Small intestine (tissue), 7 donors: Measurements from ENCODE around the gene HERC2. TPM values are rescaled to one million over a fixed set of nuclear protein-coding genes. Genes with fewer than 3 reads are reported as not detected.
"Not testable (repeated sequence)": the region's sequence is repeated elsewhere in the genome, so short reads cannot be mapped to it uniquely, and the experiment has no call there.

Experiments used
- DNase-seq, 2 donors: peaks; one replicate each; pipeline versions ENCODE4 v3.0.0 to v3.0.0-alpha.2; 2013
- FAIRE-seq: peaks from 2 replicates; lab custom pipeline; 2012; peaks lifted over from hg19 to GRCh38; lab: Jason Lieb, UNC
- H3K27ac ChIP-seq, 3 donors: one replicate each; pipeline ENCODE4 v1.5.1; 2013; ENCODE audit warnings: low read length in 2 of 3, mild to moderate bottlenecking in 2 of 3, control low read depth in 1 of 3, inconsistent platforms in 1 of 3, low read depth in 1 of 3, moderate library complexity in 1 of 3
- H3K27me3 ChIP-seq, 3 donors: one replicate each; pipeline ENCODE4 v1.6.1; 2013; ENCODE audit warnings: low read length in 3 of 3, inconsistent platforms in 1 of 3; ENCODE audit not compliant: control insufficient read depth in 3 of 3, insufficient read depth in 3 of 3
- H3K36me3 ChIP-seq, 3 donors: one replicate each; pipeline ENCODE4 v1.6.1; 2013; ENCODE audit warnings: low read length in 3 of 3, inconsistent platforms in 1 of 3, low read depth in 1 of 3, mild to moderate bottlenecking in 1 of 3, moderate library complexity in 1 of 3; ENCODE audit not compliant: control insufficient read depth in 3 of 3, insufficient read depth in 2 of 3
- H3K4me1 ChIP-seq, 3 donors: one replicate each; pipeline ENCODE4 v1.6.1; 2013; ENCODE audit warnings: low read length in 2 of 3, inconsistent platforms in 1 of 3, low read depth in 1 of 3, mild to moderate bottlenecking in 1 of 3, moderate library complexity in 1 of 3; ENCODE audit not compliant: control insufficient read depth in 3 of 3, insufficient read depth in 2 of 3
- H3K4me3 ChIP-seq, 3 donors: one replicate each; pipeline ENCODE4 v1.5.1; 2013; ENCODE audit warnings: low read length in 3 of 3, control low read depth in 1 of 3, inconsistent platforms in 1 of 3, low read depth in 1 of 3, mild to moderate bottlenecking in 1 of 3, moderate library complexity in 1 of 3
- H3K9me3 ChIP-seq, 2 donors: one replicate each; pipeline ENCODE4 v1.6.1; 2013; ENCODE audit warnings: low read depth in 1 of 2, low read length in 1 of 2; ENCODE audit not compliant: control insufficient read depth in 2 of 2, insufficient read depth in 1 of 2
- WGBS, 3 donors: extraction: QIAGEN DNeasy Blood & Tissue Kit; methylation state at CpG; one replicate each; pipeline ENCODE4 v1.1.7; 2013; 5-methylcytosine and 5-hydroxymethylcytosine counted together
- polyA plus RNA-seq, 4 donors: library from polyadenylated mRNA; stranded (reverse) in 3 of 4; unstranded in 1 of 4; fragments of 200-250 nt in 3 of 4; fragments of 120-200 nt in 1 of 4; gene quantifications; one replicate each; pipeline versions ENCODE4 v1.2.1 to v1.2.3, GENCODE V29; 2013
- donor health status: healthy with polysubstance abuse.
- donor health status: control.
- donor health status: control.
- donor health status: Bipolar disorder and iron deficiency.
- donor health status: healthy.

HERC2 gene
- polyA plus RNA-seq, 4 donors = 23.2 to 45.6 (median 26.9) TPM

DNA sequence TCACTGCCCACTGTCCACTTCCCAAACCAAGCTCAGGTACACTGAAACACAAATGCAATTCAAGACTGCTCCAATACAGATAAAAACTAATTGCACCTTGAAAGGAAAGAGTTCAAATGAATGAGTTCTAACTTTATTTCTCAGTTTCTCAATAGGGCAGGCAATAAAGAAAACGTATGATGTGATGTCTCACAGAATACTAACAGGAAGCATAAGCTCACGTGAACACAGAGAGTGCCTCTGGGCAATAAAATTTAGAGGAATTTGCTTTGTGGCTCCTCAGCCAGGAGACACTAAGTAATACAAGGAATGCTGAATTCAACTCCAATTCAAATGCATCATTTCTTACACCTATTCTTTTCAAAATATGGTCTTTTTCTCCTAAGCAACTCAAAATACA lies 140.6 kb downstream of the HERC2 start:
- no peak for FAIRE-seq
- peak overlapping the region in 1 of 3 donors; percentile 80 for H3K27ac ChIP-seq
- peaks cover 0 to 21% (median 0%) of the 10 kb centered on the region in 3 donors for H3K4me1 ChIP-seq
- no peak overlapping the region for H3K4me3 ChIP-seq
- H3K36me3 ChIP-seq = peaks cover 3 to 32% (median 11%) of the 10 kb centered on the region in 3 donors
- whole genome bisulfite sequencing, 3 donors = 49 to 70% (median 70%) methylated on average over 2 of the region's 2 CpGs
- no peaks in the 10 kb centered on the region for H3K27me3 ChIP-seq
- H3K9me3 ChIP-seq = no peaks in the 10 kb centered on the region
- peak in 1 of 2 donors; percentile 76 for DNase-seq

DNA sequence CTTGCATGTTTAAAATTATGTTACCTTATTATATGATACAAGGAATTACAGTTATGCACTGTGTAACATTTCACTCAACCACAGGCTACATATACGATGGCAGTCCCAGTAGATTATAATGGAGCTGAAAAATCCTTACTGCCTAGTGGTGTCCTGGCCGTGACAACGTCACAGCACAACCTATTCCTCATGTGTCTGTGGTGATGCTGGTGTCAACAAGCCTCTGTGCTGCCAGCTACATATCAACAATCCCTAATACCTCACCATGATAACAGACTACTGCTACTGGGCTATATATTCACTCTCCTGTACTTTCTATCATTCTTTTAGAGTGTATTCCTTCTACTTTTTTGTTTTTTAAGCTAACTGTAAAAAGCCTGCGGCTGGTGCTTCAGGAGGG lies 142.7 kb downstream of the HERC2 start:
- H3K27ac ChIP-seq = no peak overlapping the region
- DNase-seq = no peak
- no peaks in the 10 kb centered on the region for H3K9me3 ChIP-seq
- FAIRE-seq = no peak
- peaks cover 0 to 21% (median 0%) of the 10 kb centered on the region in 3 donors for H3K4me1 ChIP-seq
- H3K27me3 ChIP-seq = no peaks in the 10 kb centered on the region
- peaks cover 2 to 37% (median 13%) of the 10 kb centered on the region in 3 donors for H3K36me3 ChIP-seq
- WGBS, 3 donors = 93 to 94% (median 94%) methylated on average over 4 of the region's 4 CpGs
- no peak overlapping the region for H3K4me3 ChIP-seq

DNA sequence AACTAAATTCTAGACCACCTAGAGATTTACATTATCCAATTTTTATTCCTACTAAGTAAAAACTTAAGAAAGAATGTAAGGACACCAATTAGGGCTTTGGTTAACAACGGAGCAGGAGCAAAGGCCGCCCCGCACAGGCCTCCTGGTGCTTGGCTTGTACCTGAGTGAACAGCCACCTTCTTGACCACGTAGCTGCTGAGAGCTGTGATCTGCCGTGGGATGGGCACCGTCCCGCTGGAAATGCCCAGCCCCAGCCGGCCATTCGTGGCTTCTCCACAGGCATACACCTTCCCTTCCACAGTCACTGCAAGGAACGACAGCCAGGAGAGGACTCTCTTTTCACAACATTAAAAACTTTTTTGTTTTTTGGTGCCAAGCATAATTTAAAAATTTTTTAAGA lies 143.3 kb downstream of the HERC2 start:
- Histone ChIP-seq H3K36me3 (peaks cover 2 to 32% (median 13%) of the 10 kb centered on the region in 3 donors), H3K9me3 (no peaks in the 10 kb centered on the region), H3K27me3 (no peaks in the 10 kb centered on the region), H3K4me3 (no peak overlapping the region), H3K27ac (no peak overlapping the region), H3K4me1 (peaks cover 0 to 21% (median 0%) of the 10 kb centered on the region in 3 donors)
- DNase-seq (no peak), FAIRE-seq (no peak)
- 93 to 95% (median 94%) methylated on average over 10 of the region's 10 CpGs for WGBS, 3 donors

DNA sequence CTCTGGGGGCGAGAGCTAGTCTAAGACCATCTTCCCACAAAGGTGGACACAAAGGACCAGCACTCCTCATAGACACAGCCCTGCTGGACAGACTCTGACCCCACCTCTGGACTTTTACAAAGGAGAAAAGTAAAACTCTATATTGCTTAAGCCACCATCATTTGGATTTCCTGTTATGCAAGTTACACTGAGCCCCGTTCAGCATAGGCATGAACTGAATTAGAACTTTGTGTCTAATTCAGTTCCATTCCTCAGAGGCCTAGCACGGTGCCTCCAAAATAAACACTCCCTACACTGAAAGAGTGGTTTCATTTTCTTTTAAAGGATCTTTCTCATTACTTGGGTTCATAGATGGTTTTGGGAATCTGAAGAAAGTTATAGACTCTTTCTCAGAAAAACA lies 143.7 kb downstream of the HERC2 start:
- peaks cover 5 to 33% (median 15%) of the 10 kb centered on the region in 3 donors for H3K36me3 ChIP-seq
- H3K4me3 ChIP-seq = no peak overlapping the region
- H3K9me3 ChIP-seq = no peaks in the 10 kb centered on the region
- no peaks in the 10 kb centered on the region for H3K27me3 ChIP-seq
- DNase-seq = peak in 1 of 2 donors; percentile 24
- peaks cover 0 to 21% (median 0%) of the 10 kb centered on the region in 3 donors for H3K4me1 ChIP-seq
- no peak overlapping the region for H3K27ac ChIP-seq
- 68 to 83% (median 78%) methylated on average over 3 of the region's 3 CpGs for WGBS, 3 donors
- FAIRE-seq = no peak

DNA sequence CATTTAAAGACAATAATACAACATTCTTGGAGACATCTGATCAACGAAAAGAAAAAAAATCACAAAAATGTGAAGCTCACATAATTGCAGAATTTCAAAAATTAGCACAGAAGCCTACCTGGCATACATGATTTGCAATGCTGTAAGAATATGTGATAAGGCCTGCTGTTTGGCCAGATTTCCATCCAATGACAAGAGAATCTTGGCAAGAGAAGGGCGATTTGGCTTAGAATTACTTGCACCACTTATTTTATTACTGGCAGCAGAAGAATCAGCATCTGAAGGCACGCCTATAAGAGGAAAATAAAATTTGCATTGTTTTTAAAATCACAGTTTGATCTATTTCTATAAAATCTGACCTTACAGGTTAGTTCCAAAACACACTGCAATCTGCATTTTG lies 152.6 kb downstream of the HERC2 start:
- Histone ChIP-seq H3K36me3 (peaks cover 11 to 23% (median 19%) of the 10 kb centered on the region in 3 donors), H3K9me3 (no peaks in the 10 kb centered on the region), H3K4me3 (no peak overlapping the region), H3K27me3 (no peaks in the 10 kb centered on the region), H3K27ac (no peak overlapping the region), H3K4me1 (no peaks in the 10 kb centered on the region)
- no peak for DNase-seq
- 88 to 91% (median 89%) methylated on average over 3 of the region's 3 CpGs for WGBS, 3 donors
- no peak for FAIRE-seq

DNA sequence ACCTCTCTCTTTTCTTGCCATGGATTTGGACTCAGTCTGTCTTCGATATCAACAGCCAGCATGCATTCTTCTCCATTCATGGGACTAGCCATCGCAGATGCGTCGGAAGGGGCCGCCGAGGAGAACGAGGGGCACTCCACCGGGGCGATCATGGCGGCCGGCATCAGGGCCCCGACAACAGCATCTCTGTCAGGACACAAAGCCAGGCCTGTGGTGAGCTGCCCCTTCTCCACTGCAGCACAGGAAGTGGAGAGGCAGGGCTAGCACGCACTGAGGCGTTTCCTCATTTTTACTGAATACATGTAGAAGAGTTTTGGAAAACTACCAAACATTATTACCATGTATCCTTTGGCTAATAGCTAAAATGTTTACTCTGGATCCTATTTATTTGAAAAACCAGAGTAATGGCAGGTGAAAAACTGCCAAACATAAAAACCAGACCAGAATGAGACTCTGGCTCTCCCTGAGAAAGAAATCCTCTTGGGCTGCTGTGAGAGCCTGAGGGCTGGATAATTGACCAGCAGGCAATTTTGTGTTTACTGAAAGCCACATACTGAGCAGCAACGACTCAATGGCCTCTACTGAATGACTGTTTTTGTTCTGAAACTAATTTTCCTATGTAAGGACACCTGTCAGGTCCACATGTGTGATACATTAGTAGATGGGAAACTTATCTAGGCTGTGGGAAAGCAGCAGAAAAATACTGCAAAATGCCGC lies 153.4 kb downstream of the HERC2 start:
- not testable (repeated sequence) for H3K27ac ChIP-seq, H3K4me3 ChIP-seq, H3K4me1 ChIP-seq, DNase-seq, H3K27me3 ChIP-seq, FAIRE-seq, H3K9me3 ChIP-seq
- 88 to 93% (median 92%) methylated on average over 16 of the region's 16 CpGs for WGBS, 3 donors
- H3K36me3 ChIP-seq = peaks cover 10 to 28% (median 24%) of the 10 kb centered on the region in 3 donors

DNA sequence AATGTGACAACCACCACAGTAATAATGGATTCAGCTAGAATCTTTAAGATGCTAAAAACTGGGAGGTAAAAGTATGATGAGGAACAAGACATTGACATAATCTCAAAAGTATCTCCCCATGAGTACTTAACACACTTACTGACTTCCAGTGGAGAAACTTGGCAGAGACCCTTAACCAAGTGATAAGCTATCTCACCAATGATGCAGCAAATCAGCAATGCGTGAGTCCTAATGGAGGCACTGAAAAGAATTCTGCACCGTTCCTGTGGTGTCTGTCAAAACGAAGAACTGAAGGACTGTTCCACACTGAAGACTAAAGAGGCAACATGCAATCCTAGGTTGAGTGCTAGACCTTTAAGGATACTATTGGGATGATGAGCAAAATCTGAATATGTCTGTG lies 154.9 kb downstream of the HERC2 start:
- Histone ChIP-seq H3K4me3 (no peak overlapping the region), H3K27me3 (no peaks in the 10 kb centered on the region), H3K4me1 (no peaks in the 10 kb centered on the region), H3K27ac (no peak overlapping the region), H3K9me3 (no peaks in the 10 kb centered on the region), H3K36me3 (peaks cover 9 to 32% (median 23%) of the 10 kb centered on the region in 3 donors)
- FAIRE-seq (no peak), DNase-seq (no peak)
- WGBS, 3 donors = 77 to 93% (median 92%) methylated on average over 3 of the region's 3 CpGs

DNA sequence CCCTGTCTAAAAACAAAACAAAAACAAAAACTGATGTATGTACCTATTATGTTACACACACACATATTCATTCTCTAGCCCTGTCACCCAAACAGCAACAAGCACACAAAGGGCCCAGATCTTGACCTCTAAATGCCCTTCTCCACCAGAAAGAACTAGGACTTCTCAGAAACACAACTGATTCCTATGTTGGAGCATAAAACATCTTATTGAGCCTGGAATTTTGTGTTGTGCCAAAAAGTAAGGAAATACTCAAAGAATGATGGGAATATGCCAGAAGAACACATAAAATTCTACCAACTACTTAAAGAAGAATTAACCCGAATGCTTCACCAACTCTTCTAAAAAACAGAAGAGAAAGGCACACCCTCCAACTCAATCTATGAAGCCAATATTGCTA lies 156.2 kb downstream of the HERC2 start:
- H3K27ac ChIP-seq = no peak overlapping the region
- no peaks in the 10 kb centered on the region for H3K9me3 ChIP-seq
- no peak for DNase-seq
- peaks cover 9 to 40% (median 28%) of the 10 kb centered on the region in 3 donors for H3K36me3 ChIP-seq
- H3K4me1 ChIP-seq = no peaks in the 10 kb centered on the region
- WGBS, 3 donors = 89 to 100% (median 95%) methylated on average over 1 of the region's 1 CpG
- no peak overlapping the region for H3K4me3 ChIP-seq
- no peaks in the 10 kb centered on the region for H3K27me3 ChIP-seq
- FAIRE-seq = no peak
